ENCODE data around the gene TMEM117.

Gene TMEM117

DNA sequence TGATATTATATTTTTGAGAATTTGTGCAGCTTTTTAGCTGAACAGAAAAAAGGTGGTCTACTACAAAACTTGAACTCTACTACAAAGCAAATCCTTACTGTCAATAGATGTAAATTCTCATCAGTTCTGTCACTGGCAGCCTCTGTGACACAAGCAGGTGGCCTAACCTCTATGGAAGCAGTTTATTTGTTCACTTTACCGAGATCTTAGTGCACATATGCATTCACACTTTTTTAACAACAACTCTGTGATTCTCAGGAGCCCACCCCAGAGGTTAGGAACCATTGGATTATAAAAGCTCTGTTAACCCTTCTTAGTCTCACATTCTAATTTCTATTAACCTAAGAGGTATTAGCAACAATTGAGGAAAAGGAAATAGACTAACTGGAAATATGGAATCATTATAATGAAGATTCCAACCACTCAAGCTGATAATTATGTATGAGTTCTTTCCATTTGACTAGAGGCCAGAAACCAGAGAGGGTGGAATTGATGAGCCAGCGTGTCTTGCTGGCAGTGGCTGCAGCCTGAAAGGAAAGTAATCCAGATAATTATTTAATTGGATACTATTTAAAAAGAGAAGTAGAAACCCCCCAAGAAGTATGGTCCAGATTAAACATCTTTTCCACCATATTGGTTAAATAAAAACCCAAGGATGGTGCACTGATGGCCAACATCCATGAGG lies 451.1 kb downstream of the TMEM117 start:
- DNase-seq (ENCODE audit: low read depth in 2 of 3, low spot score in 2 of 3), result no peak

DNA sequence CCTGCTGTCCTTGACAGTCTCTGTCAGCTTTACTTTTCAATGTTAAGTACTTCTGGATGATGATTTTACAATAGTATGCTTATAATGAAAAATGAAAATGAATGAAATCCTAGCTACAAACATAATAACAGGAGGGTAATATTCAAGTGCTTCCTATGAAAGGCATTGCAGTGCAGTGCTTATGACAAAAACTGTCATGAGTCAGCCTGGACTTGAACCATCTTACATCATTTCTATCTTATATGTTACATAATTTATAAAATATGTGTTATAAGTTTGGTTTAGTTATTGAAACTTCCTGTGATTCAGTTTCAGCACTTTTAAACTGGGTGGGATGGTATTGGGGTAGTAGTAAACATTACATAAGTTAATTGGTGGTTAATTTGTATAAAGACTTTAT lies 451.7 kb downstream of the TMEM117 start:
- DNase-seq (ENCODE audit: low read depth in 2 of 3, low spot score in 2 of 3), result no peak

DNA sequence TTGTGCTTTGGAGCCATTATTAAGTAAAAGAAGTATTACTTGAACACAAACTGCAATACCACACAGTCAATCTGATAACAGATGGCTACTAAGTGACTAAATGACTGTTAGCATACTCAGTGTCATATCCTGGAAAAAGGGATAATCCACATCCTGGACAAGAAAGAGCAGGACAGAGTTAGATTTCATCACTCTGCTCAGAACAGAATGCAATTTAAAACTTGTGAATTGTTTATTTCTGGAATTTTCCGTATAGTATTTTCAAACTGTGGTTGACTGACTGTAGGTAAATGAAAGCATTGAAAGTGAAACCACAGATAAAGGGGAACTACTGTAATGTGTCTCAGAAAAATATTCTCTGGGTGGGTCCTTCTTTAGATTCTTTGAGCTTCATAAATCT lies 458.8 kb downstream of the TMEM117 start:
- no peak for DNase-seq (ENCODE audit: low read depth in 2 of 3, low spot score in 2 of 3)

DNA sequence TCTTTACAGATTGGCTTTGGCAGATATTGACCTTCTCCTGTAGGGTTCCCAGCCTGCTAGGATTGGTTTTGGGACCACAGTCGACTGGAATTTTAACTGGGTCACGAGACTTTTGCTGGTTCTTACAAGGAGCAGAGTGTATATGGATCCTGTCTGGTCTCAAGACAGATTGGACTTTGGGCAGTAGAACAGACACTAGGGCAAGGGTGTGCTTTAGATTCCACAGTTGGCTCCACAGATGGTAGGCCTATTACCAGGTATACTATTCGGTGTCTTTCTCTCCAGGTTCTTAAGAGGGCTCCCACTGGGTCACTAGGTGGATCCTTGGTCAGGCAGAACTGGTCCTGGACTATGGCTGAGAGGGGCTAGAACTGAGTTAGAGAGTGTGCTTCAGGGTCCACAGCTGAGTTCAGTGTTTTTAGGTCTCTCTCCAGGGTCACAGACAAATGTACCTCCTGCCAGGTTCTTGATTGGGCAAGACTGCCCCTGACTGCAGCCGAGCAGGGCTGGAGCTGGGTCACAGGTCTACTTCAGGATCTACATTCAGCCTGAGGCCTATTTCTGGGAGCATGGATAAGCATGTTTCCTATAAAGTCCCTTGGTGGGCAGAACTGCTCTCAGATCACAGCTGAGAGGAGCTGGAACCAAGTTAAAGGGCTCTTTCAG lies 460.2 kb downstream of the TMEM117 start:
- DNase-seq (ENCODE audit: low read depth in 2 of 3, low spot score in 2 of 3), result no peak

DNA sequence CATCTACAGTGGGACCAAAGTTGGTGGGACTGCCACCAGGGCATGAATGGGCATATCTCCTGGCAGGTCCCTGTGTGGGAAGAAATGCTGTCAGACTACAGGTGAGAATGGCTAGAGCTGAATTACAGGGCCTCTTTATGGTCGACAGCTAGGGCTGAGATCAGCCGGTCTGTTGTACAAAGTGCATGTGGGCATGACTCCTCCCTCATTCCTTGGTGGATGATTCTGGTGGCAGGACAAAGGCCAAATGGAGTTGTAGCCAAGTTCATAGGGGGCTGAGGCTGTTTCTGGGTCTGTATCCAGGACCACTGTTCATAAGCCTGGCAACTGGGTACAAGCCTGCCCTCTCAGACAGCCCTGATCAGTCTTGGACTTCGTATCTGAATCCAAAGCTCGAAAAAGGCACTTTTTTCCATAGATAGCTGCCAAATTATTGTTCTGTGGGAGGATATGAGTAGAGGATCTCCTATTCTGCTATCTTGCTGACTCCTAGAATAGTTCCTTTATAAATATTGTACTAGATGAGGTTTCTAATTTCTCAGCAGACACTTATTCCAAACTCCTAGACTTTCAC lies 460.8 kb downstream of the TMEM117 start:
- DNase-seq (ENCODE audit: low read depth in 2 of 3, low spot score in 2 of 3), result no peak

DNA sequence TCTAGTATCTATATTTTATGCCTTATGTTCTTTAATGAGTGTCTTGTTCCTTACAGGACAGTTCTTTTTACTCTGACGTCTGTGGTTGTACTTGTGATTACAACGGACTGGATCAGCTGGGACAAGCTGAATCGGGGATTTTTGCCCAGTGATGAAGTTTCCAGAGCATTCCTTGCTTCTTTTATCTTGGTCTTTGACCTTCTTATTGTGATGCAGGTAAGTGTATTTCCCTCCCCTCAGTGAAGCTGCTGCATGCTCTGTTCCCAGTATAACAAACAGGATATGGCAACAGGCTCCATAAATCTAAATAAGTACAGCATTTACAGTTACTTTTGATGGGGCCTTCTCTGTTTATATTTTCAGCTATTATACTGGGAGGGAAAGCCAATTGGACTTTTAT lies 463.6 kb downstream of the TMEM117 start:
- no peak for DNase-seq (ENCODE audit: low read depth in 2 of 3, low spot score in 2 of 3)

DNA sequence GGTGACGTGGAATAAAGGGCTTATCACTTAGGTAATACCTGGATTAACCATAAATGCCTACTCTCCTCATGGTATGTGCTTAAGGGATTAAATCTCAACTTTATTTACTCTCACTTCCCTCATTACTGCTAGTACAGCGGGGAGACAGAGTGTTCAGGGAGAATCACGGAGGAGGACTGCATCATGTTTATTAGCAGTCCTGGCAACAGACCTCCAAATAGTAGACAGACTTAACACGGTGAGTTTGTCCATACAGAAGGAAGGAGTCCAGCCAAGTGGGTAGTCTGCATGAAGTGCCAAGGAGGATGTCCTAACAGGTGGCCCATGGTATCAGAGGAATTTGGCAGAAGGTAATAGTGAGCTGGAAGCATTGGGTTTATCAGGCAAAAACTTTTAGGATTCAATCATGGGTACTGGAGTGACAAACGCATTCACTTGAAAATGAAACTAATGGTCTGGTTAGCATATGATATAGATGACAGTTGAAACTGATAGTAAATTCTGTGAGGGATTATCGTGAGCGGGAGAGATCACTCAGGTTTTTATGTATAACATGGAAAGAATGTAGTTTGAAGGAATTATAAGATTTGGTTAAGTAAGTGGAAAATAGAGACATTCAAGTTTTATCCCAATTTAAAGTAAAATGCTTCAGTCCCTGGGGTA lies 471.8 kb downstream of the TMEM117 start:
- DNase-seq (ENCODE audit: low read depth in 2 of 3, low spot score in 2 of 3), result no peak

DNA sequence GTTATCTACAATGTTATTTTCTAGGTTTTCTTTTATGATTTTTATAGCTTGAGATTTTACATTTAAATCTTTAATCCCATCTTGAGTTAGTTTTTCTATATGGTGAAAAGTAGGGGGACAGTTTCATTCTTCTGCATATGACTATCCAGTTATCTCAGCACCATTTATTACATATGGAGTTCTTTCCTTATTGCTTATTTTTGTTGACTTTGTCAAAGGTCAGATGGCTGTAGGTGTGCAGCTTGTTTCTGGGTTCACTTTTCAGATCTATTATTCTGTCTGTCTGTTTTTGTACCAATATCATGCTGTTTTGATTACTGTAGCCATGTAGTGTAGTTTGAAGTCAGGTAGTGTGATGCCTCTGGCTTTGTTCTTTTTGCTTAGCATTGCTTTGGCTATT lies 477.3 kb downstream of the TMEM117 start:
- DNase-seq (ENCODE audit: low read depth in 2 of 3, low spot score in 2 of 3), result no peak

DNA sequence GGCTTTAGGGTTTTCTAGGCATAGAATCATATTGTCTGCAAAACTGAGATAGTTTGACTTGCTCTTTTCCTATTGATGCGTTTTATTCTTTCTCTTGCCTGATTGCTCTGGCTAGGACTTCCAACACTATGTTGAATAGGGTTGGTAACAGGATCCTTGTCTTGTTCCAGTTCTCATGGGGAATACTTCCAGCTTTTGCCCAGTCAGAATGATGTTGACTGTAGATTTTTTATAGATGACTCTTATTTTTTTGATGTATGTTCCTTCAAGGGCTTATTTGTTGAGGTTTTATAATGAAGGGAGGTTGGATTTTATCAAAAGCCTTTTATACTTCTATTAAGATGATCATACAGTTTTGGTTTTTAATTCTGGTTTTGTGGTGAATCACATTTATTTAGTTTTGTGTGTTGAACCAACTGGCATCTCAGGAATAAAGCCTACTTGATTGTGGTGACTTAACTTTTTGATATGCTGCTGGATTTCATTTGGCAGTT lies 478.2 kb downstream of the TMEM117 start:
- DNase-seq (ENCODE audit: low read depth in 2 of 3, low spot score in 2 of 3), result no peak

DNA sequence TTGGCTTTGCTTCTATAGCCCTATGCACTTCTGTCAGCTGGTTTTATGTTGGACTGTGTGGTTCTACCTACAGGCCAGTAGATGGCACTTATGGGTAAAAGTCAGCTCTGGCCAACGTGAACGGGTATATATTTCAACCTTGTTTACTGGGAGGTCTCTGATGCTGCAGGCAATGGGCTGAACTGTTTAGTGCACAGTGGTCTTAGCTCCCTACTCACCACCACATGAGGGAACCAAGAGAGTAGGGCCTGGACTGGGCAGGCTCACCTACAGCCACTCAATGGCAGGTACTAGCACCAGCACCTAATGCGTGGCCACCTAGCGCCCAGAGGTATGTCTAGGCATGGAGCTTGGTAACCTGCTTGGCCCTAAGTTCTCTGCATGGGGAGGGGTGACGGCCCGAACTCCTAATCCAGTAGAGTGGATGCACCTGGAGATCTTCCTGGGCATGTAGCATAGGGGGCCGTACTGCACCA lies 481.8 kb downstream of the TMEM117 start:
- no peak for DNase-seq (ENCODE audit: low read depth in 2 of 3, low spot score in 2 of 3)

DNA sequence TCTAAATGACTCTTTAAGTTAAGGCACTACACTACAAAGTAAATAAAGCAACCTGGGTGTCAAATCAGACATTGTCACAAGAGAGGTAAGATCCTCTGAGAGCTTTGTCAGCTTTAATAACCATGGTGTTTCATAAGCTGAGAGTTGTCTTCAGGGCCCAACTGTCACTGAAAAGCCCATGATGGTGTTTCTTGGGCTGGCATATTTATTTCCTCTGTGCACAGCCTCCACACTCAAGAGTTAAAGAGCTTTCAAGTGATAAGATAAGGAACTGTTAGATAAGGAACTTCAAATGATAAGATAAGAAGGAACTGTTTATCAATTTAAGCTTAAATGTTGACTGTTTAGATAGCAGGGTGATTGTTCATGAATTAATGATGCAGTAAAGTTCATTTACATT lies 495.4 kb downstream of the TMEM117 start:
- DNase-seq (ENCODE audit: low read depth in 2 of 3, low spot score in 2 of 3), result no peak

DNA sequence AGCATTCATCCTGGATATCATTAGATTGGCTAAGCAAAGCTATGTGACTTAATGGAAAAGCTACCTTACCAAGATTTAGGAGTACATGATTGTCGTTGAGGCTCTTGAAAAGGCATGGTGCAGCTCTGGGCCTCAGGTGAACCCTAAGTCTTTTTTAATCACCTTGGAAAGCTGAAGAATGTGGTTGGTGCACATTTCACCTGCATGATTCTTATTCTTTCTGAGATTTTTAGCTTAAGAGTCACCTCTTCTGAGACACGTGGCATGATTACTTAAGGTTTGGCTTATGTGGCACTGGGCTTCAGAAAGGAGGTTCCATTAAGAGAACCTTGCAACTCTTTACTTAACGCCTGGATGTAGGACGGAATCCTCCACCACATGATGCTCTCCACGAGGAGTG lies 498.5 kb downstream of the TMEM117 start:
- DNase-seq (ENCODE audit: low read depth in 2 of 3, low spot score in 2 of 3), result no peak

DNA sequence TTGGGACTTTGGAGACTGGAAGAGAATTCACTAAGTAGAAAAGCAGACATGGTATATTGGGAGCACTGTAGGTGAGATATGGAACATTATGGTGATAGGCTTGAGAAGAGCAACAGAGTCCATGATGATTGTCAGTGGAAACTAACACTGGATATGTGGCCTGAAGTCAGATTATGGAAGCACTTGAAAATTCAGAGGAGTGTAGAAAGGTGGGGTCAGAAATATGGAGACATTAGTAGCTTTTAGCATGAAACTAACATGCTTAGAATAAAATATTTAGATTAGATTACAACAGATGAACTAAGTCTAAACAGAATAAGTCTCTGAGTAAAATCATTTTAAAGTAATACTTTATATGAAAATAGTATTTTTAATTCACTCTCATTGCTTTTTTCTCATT lies 499.1 kb downstream of the TMEM117 start:
- no peak for DNase-seq (ENCODE audit: low read depth in 2 of 3, low spot score in 2 of 3)

DNA sequence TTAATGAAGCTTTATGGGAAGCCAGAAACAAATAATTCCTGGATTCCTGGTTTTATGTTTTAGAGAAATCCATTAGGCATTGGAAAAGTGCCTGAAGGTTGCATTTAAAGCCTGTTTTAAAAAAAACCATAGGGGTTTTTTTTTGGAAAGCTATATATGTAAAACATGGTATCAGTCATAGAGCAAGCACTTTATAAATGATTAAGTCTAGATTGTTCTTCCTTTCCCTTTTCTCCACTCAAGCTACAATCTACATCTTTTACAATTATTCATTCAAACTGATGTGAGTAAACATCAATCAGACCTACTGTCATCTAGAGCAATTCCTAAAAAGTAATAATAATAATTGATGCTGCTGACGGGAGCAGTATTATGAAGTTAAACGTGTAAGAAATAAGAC lies 500.7 kb downstream of the TMEM117 start:
- no peak for DNase-seq (ENCODE audit: low read depth in 2 of 3, low spot score in 2 of 3)

DNA sequence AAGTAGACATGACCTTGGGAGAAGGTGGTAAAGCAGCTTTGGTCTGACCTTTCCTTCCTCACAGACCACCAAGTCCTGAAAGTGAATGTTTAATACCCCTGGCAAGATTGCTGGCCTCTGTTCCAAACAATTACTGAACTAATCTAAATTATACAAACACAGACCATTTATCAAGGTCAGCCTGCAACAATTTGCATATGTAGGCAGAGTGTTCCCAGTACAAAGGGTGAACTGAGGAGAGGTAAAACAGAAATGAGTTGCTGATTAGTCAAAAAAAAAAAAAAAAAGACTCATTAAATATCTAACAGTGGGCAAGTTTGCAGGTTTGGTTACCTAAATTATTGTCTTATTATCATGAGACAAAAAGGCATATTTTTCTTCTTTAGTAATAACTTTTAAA lies 506.5 kb downstream of the TMEM117 start:
- no peak for DNase-seq (ENCODE audit: low read depth in 2 of 3, low spot score in 2 of 3)

DNA sequence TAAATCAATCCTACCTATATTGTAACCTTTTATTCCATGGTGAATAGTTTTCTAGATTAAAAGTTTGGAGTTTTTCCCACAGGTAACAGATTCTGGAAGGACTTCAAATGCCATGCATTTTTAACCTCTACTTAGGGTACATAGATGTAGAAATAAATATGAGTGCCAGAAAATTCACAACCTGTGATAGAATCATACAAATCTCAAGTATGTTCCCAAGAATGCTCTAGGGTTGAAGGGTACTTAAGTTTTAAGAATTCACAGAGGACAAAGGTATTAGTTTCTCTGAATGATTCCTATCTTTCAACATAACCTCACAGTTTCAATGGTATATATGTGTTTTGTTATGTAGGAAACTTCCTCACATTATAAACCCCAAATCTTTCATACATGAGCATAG lies 511.3 kb downstream of the TMEM117 start:
- DNase-seq (ENCODE audit: low read depth in 2 of 3, low spot score in 2 of 3), result no peak

DNA sequence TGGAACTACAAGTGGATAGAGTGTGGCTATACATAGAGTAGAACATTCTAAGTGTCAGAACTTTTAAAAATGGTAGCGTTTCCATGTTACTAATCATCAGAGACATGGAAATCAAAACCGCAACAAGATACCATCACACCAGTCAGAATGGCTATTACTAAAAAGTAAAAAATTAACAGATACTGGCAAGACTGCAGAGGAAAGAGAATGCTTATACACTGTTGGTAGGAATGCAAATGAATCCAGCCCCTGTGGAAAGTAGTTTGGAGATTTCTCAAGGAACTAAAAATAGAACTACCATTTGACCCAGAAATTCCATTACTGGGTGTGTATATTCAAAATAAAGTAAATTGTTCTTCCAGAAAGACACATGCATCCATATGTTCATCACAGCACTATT lies 521.6 kb downstream of the TMEM117 start:
- no peak for DNase-seq (ENCODE audit: low read depth in 2 of 3, low spot score in 2 of 3)

DNA sequence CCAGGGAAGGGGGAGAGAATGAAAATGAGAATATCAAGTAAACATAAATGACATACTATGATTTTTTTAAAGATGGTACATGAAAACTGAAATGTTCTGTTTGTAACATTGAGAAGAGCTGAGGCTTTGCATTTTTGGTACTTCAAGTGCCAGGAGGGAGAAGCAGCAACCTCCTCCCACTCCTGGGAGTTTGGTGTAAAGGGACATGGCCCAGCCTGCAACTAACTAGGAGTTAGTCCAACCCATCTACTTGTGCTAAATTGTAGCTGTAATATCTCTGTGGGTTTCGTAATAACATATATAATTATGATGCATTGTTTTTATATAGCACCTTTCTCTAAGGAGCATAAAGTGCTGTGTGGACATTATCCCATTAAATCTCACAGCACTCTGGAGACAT lies 522.8 kb downstream of the TMEM117 start:
- DNase-seq (ENCODE audit: low read depth in 2 of 3, low spot score in 2 of 3), result no peak

DNA sequence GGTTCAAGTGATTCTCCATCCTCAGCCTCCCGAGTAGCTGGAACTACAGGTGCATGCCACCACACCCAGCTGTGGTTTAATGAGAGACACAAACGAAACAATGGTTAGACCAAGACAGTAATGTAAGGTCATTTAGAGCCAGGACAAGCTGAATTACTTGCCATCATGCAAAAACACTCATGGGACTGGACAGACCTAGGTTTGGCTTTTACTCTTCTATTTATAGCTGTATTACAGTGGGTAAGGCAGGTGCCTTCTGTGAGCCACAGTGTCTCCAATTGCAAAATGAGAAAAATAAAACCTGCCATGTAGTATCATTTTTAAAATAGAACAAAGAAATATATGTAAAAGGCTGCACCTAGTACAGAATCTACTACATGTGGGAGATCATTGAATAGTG lies 527.1 kb downstream of the TMEM117 start:
- no peak for DNase-seq (ENCODE audit: low read depth in 2 of 3, low spot score in 2 of 3)

DNA sequence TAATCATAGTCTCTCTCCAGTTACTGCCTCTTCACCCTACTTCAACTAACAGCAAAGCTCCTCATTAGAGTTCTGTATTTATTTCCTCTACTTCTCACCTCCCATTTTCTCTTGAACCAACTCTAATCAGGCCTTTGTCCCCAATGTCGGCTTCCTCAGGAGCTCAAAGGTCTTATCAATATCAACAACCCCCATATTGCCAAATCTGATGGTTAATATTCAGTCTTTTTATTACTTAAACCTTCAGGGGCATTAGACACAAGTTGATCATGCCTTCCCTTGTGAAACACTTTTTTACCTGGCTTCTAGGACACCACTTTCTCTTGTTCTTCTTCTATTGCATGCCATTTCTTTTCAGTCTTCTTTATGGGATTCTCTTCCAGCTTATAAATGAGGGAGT lies 531.3 kb downstream of the TMEM117 start:
- no peak for DNase-seq (ENCODE audit: low read depth in 2 of 3, low spot score in 2 of 3)

DNA sequence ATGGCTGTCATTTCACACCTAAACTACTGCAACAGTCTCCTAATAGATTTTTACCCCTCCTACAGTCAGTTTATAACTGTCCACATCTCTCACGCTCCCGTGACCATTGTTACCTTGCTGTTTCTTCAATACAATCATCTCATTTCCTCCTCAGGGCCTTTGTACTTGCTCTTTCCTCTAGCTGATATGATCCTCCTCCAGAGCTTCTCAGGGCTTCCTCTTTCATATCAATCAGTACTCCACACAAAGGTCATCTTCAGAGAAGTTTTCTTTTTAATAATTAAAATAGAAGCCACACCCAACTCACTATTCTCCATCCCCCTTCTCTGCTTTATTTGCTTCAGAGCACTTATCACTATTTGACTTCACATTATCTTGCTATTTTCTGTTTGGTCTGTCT lies 532.0 kb downstream of the TMEM117 start:
- DNase-seq (ENCODE audit: low read depth in 2 of 3, low spot score in 2 of 3), result no peak

DNA sequence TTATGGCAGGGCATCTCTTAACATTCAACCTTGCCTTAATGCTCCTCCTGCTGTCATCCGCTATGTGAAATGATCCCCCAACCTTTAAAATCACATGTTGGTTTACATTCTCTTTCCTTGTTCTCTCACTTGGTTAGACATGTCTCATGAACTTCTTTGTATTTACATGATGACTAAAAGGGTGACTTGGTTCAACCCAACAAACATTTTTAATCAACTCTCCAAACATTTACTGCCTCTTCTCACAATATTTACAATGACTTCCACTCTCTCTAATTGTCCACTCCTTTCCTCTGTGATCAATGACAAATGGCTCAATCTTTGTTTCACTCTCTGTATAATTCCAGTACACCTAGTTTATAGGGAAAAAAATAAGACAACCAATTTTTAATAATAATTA lies 534.1 kb downstream of the TMEM117 start:
- DNase-seq (ENCODE audit: low read depth in 2 of 3, low spot score in 2 of 3), result no peak

Data from activated CD8-positive, alpha-beta memory T cell treated with anti-CD3 and anti-CD28 coated beads for 48 hours (primary cell).